Measurements from ENCODE around the gene B4GALT3. TPM values are rescaled to one million over a fixed set of nuclear protein-coding genes. Genes with fewer than 3 reads are reported as not detected.

B4GALT3 gene
- total and polyA plus RNA-seq, 9 of the 15 experiments (the other 6 are each of a cell fraction or from before 2014, with no cell fraction given), result 31.2 to 103 (median 46.1) TPM

- BruUV-seq (replicated peaks), result TSS peak; percentile 75
- H3K4me1 ChIP-seq (replicated peaks in 1 of 2; ENCODE audit: control insufficient read depth in 2 of 2, insufficient read depth in 2 of 2, low read length in 2 of 2), result peaks cover 57 to 68% of the 10 kb centered on the region in 2 experiments
- no peaks in the 10 kb centered on the region for H3K9me3 ChIP-seq (replicated peaks; ENCODE audit: control insufficient read depth, insufficient read depth, low read depth, low read length)
- peaks cover 28% of the 10 kb centered on the region for H3K36me3 ChIP-seq (ENCODE audit: control insufficient read depth, insufficient read depth, low read length)
- H2AFZ ChIP-seq (ENCODE audit: low read depth, low read length), result peak overlapping the region; percentile 97
- H3K9me1 ChIP-seq (ENCODE audit: control insufficient read depth, insufficient read depth, low read length), result no peaks in the 10 kb centered on the region
- H3K27ac ChIP-seq (ENCODE audit: extremely low read depth, low read depth, low read length), result peak overlapping the region; percentile 99
- POLR2A ChIA-PET, result interaction anchor here (0.6 to 1.9 kb wide), 9 partner anchors 10 to 1290 kb away, joined by 3 to 9 read pairs (median 4); partner anchors contain the start of genes B4GALT3 and TOMM40L
- H3K27me3 ChIP-seq (ENCODE audit: control insufficient read depth in 2 of 2, insufficient read depth in 2 of 2, low read length in 2 of 2), result no peaks in the 10 kb centered on the region
- peaks cover 27% of the 10 kb centered on the region for H3K79me2 ChIP-seq (ENCODE audit: control insufficient read depth, insufficient read depth, low read length)
- peak overlapping the region; percentile 83 to 92; a peak in 3 of 4 replicates for H3K9ac ChIP-seq (ENCODE audit: insufficient read depth in 1 of 2, low read depth in 2 of 2, low read length in 2 of 2)
- peak overlapping the region; percentile 71 for H3K4me3 ChIP-seq
- peak in 2 of 4 experiments; percentile 38 to 47 for DNase-seq (ENCODE audit: extremely low read depth in 1 of 4, low spot score in 3 of 4)
- peak; percentile 42 for FAIRE-seq
- CTCF ChIA-PET (ENCODE audit: low intra/inter-chr PET ratio), result no interaction called here
- intact Hi-C loops (cut with micrococcal nuclease), result loop anchor here (5.0 kb wide), 1 partner anchor 106 kb away; the partner anchor contains the start of gene MPZ
- 52% methylated on average over 13 of the region's 13 CpGs for WGBS (ENCODE audit: insufficient coverage, low coverage, missing lambda C conversion rate)
- ATAC-seq, result peak; percentile 13
- no peaks in the 10 kb centered on the region for H4K20me1 ChIP-seq (replicated peaks; ENCODE audit: control insufficient read depth, insufficient read depth, low read length)
- H3K4me2 ChIP-seq (ENCODE audit: insufficient read depth, low read length), result peak overlapping the region; percentile 97
- in situ Hi-C loops (cut with MboI), result no loop called here
- TF ChIP-seq NFRKB (IDR thresholded peaks at IDR 0.05; ENCODE audit: low read depth) (peak; percentile 89), YY1 (IDR thresholded peaks at IDR 0.05; ENCODE audit: borderline replicate concordance in 1 of 3, control insufficient read depth in 1 of 3, extremely low read depth in 1 of 3, insufficient read depth in 3 of 3, insufficient read length in 1 of 3, insufficient replicate concordance in 2 of 3, low read depth in 1 of 3, low read length in 2 of 3) (peak in 1 of 3 experiments; percentile 10), ZNF766 (CRISPR knock-in tag; conservative IDR thresholded peaks at IDR 0.05) (peak; percentile 72), MAZ (CRISPR knock-in tag; conservative IDR thresholded peaks at IDR 0.05 in 1 of 2, IDR thresholded peaks at IDR 0.05 in 1 of 2) (peak in 1 of 2 experiments; percentile 11; a peak in 1 of 4 replicates), EGR1 (conservative IDR thresholded peaks at IDR 0.05) (0 out of 2 replicates have a peak, but pooled peaks have one; percentile 3), ETV6 (IDR thresholded peaks at IDR 0.05; ENCODE audit: borderline replicate concordance in 1 of 2, low read depth in 2 of 2, low read length in 1 of 2) (0 out of 4 replicates have a peak, but pooled peaks of 1 of the 2 experiments have one; percentile 38), ETV6 (CRISPR knock-in tag; IDR thresholded peaks at IDR 0.05; ENCODE audit: borderline replicate concordance) (no peak), SRSF3 (IDR thresholded peaks at IDR 0.05; ENCODE audit: insufficient read depth, low read length) (no peak), ESRRA (IDR thresholded peaks at IDR 0.05; ENCODE audit: borderline replicate concordance, low read depth) (no peak), ZNF12 (CRISPR knock-in tag; IDR thresholded peaks at IDR 0.05) (0 out of 2 replicates have a peak, but pooled peaks have one; percentile 1), NR2C1 (IDR thresholded peaks at IDR 0.05) (no peak), NR2C1 (tag; IDR thresholded peaks at IDR 0.05) (peak; percentile 21; the same call in 1 of the 2 replicates)
- TF ChIP-seq, protein P1, sequence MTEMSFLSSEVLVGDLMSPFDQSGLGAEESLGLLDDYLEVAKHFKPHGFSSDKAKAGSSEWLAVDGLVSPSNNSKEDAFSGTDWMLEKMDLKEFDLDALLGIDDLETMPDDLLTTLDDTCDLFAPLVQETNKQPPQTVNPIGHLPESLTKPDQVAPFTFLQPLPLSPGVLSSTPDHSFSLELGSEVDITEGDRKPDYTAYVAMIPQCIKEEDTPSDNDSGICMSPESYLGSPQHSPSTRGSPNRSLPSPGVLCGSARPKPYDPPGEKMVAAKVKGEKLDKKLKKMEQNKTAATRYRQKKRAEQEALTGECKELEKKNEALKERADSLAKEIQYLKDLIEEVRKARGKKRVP (CRISPR knock-in tag; IDR thresholded peaks at IDR 0.05), result peak; percentile 36; the same call in 1 of the 2 replicates
- TF ChIP-seq, protein P2, sequence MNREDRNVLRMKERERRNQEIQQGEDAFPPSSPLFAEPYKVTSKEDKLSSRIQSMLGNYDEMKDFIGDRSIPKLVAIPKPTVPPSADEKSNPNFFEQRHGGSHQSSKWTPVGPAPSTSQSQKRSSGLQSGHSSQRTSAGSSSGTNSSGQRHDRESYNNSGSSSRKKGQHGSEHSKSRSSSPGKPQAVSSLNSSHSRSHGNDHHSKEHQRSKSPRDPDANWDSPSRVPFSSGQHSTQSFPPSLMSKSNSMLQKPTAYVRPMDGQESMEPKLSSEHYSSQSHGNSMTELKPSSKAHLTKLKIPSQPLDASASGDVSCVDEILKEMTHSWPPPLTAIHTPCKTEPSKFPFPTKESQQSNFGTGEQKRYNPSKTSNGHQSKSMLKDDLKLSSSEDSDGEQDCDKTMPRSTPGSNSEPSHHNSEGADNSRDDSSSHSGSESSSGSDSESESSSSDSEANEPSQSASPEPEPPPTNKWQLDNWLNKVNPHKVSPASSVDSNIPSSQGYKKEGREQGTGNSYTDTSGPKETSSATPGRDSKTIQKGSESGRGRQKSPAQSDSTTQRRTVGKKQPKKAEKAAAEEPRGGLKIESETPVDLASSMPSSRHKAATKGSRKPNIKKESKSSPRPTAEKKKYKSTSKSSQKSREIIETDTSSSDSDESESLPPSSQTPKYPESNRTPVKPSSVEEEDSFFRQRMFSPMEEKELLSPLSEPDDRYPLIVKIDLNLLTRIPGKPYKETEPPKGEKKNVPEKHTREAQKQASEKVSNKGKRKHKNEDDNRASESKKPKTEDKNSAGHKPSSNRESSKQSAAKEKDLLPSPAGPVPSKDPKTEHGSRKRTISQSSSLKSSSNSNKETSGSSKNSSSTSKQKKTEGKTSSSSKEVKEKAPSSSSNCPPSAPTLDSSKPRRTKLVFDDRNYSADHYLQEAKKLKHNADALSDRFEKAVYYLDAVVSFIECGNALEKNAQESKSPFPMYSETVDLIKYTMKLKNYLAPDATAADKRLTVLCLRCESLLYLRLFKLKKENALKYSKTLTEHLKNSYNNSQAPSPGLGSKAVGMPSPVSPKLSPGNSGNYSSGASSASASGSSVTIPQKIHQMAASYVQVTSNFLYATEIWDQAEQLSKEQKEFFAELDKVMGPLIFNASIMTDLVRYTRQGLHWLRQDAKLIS (CRISPR knock-in tag; IDR thresholded peaks at IDR 0.05), result 0 out of 2 replicates have a peak, but pooled peaks have one; percentile 2
Measured at GRCh38 chr1:161200992-161201835, 23.9 kb upstream of the B4GALT3 start.

All from K562 (cell line).